Stimulated activated CD4-positive, alpha-beta T cell treated with anti-CD3 and anti-CD28 coated beads, Interleukin-12 subunit alpha, Interleukin-12 subunit beta, amount 100 ng/mL, for 4 hours (primary cell): ENCODE measurements around the gene BEX4.

Experiments
- DNase-seq: peaks from one replicate; pipeline ENCODE4 v3.0.0-alpha.2; 2020

BEX4 gene

DNA sequence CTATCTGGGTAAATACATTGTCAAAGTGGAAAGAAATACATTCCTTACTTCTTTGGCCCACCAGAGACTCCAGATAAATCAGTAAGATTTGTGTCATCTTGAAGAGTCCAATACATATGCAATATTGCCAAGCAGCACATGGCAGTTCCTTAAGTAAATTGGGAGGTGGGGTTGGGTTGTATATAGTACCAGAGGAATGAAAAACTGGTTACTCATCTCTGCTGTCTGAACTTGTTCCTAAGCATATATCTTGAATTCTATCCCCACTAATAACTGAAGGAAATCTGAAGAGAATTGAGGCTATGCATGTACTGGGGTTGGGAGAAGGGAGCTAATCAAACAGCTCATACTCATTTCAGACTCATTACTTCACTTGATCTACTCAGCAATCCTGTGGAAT lies 25.2 kb downstream of the BEX4 start:
- no peak for DNase-seq

DNA sequence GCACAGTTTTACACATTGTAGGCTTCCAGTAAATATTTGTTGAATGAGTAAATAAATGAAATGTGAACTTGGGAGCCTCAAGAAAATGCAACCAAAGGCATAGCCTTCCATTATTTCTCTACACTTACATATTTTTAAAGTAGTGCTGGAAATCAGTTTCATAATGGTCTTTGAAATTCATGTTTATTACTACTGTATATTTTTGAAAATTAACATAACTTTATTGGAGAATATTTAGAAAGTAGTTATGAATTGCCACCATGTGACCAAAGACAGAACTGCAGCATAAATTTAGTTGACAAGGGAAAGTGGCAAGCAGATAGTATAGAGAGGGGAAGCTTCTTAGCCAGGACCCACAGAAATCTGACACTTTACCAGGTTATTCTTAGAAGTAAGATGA lies 33.6 kb downstream of the BEX4 start:
- no peak for DNase-seq

DNA sequence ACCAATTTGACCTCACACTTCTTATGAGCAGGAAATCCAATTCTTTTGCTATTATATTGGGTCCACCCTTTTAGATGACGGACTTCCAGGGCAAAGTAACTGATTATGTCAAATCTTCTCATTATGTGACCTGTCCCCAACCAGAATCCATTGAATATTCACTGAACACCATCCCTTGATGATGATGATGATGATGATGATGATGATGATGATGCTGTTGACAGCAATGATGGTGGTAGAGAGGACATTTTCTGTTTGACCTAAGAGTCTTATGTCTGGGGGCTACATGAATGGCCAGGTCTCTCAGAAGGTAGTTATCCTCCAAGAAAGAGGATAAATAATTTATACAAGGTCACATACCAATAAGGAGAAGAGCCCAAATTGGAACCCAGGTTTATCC lies 34.9 kb downstream of the BEX4 start:
- DNase-seq: no peak

DNA sequence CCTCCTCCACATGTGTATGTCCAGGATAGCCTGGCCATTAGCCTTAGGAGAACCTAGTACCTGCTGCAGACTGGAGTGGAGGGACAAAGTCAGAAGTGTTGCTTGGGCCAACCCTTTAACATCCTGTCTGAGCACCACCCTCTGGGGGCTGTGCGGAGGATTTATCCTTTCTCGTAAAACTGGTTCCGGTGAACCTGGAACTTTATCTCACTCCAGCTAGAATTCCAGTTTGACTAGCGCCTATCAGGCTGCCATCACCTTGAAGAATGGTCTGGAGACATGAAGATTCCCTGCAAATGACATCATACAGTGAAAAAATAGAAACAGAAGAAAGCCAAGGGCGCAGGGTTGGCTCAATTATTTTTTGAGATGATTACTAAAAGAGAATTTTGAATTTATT lies 36.1 kb downstream of the BEX4 start:
- no peak for DNase-seq

DNA sequence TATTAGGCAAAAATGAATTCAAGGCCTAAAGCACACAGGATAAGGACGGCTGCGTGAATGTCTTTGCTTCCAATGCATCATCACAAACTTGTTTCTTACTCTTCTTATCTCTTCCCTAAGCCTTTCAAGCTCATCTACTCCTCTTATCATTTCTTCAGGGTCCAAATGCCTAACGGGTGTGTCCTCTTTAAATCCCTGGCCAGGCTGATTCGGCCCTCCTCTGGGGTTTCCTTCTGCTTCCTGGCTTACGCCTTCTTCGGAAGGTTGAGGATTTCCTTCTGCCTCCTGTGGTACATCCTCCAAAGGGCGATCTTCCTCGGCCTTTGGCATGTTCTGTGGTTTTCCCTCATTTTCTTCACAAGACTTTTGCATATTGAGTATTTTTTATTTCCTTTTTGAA lies 38.7 kb downstream of the BEX4 start:
- DNase-seq: no peak

DNA sequence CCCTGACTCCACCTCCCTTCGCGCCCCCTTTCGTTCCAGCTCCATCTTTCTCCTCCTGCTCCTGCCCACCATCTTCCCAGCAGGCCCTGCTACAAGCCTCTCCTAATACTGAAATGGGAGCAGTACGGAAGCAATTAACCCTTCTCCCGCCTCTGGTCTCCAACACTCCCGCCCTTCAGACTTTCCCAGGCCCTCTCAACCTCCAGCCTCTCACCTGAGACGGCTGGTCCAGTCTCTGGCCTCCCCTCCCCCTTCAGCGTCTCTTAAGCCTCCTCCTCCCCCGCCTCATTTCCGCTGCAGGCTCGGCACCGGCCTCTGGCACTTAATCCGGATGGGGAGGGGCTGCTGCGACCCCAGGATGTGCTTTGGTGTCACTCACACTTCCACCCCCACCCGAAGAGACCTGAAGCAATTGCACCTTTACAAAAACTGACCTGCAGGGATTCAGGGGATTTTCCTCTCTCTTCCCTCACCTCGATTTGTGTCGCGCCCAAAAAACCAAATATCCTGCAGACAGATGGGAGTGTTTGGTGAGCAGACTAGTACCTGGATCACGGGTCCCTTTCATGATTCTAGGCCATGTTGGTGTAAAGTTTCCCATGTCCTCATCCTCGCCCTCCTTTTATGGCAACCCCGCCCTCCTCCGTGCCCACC lies 39.4 kb downstream of the BEX4 start:
- peak; percentile 7 for DNase-seq

DNA sequence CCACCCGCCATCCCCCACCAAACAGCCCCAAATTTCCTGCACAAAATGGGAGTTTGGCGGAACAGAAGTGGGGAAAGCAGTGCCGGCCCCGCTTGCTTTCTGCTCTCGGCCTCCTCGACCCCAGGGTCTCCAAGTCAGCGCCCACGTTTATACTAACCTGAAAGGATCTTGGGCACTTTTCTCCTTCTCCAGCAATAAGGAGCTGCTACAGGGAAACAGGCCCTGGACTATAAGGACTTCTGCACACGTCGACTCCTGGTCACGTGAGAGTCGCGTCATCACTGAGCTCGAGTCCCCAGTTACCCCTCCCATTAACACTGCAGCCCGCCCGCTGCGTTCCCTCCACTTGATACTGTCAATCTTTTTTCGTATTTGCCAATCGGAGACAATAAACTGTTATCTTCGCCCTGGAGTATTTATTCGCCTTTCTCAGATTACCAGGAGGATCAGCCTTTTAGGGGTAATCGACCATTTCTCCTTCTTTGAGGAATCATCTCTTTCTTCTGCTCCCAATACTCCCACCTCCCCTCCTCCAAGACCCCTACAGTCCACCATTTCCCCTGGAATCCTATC lies 40.1 kb downstream of the BEX4 start, which contains the start of gene TCEAL8:
Gene TCEAL8, minus strand, starts transcription at position 235 of the 573 bp plus-strand sequence. CDS start 1,176 bp downstream, outside the sequence.
- peak; percentile 54 for DNase-seq

DNA sequence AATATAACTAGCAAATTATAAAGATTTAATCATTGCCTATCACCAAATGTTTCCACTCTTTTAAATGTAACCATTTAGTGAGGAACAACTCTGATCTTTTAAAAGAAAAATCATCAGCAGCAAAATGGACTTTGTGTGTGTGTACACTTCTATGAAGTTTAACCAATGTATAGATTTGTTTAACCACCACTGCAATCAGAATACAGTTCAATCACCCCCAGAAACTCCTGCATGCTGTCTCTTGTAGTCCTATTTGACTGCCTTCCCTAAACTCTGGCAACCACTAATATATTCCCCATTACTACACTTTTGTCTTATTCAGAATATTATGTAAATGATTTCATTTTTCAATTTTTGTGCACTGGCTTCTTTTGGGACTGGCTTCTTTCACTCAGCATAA lies 41.7 kb downstream of the BEX4 start:
- DNase-seq: no peak

DNA sequence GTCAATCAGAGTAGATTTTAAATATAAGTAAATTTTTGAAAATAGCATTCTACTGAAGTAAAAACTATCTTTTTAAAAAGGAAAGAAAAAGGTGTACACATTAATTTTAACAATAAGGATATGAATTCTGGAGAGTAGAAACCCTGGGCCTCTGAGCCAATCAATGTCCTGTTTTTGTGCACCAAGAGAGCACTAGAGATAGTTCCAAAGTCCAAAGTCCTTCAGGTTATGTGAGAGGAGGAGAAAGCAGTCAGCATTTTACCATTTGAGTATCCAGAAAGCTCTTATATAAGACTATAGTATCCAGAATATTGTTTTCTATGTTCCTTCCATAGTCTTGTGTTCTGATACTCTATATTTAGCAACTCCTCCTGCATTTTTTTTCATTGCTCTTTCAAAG lies 43.4 kb downstream of the BEX4 start:
- no peak for DNase-seq
